Measurements from ENCODE around the gene LMBRD1.
"Not testable (repeated sequence)": the region's sequence is repeated elsewhere in the genome, so short reads cannot be mapped to it uniquely, and the experiment has no call there.

LMBRD1 gene

GRCh38 chr6:69729870-69730449, 66.8 kb downstream of the LMBRD1 start:
- no peak for DNase-seq

- DNase-seq: no peak
These were observed 74.1 kb downstream of the LMBRD1 start for GRCh38 chr6:69722683-69723082.

GRCh38 chr6:69719602-69720193, 77.1 kb downstream of the LMBRD1 start:
- DNase-seq: no peak

- DNase-seq: no peak
These were observed 90.1 kb downstream of the LMBRD1 start for GRCh38 chr6:69706724-69707123.

- no peak for DNase-seq
These were observed 90.9 kb downstream of the LMBRD1 start for GRCh38 chr6:69705954-69706353.

GRCh38 chr6:69704916-69705315, 91.9 kb downstream of the LMBRD1 start:
- no peak for DNase-seq

GRCh38 chr6:69699655-69700054, 97.2 kb downstream of the LMBRD1 start:
- no peak for DNase-seq

- no peak for DNase-seq
These were observed 100.5 kb downstream of the LMBRD1 start for GRCh38 chr6:69696273-69696672.

GRCh38 chr6:69693762-69694161, 103.0 kb downstream of the LMBRD1 start:
- DNase-seq: no peak

- DNase-seq: no peak
These were observed 105.8 kb downstream of the LMBRD1 start for GRCh38 chr6:69690986-69691385.

- no peak for DNase-seq
These were observed 116.5 kb downstream of the LMBRD1 start for GRCh38 chr6:69680302-69680701.

- DNase-seq: no peak
These were observed 123.5 kb downstream of the LMBRD1 start for GRCh38 chr6:69673298-69673697.

- no peak for DNase-seq
These were observed 127.9 kb downstream of the LMBRD1 start for GRCh38 chr6:69668916-69669315.

- DNase-seq: not testable (repeated sequence)
These were observed 130.0 kb downstream of the LMBRD1 start for GRCh38 chr6:69666779-69667178.

GRCh38 chr6:69665437-69665836, 131.4 kb downstream of the LMBRD1 start:
- no peak for DNase-seq

GRCh38 chr6:69664551-69664950, 132.3 kb downstream of the LMBRD1 start:
- DNase-seq: no peak

GRCh38 chr6:69663215-69663614, 133.6 kb downstream of the LMBRD1 start:
- no peak for DNase-seq

GRCh38 chr6:69650703-69651102, 146.1 kb downstream of the LMBRD1 start:
- no peak for DNase-seq

GRCh38 chr6:69647726-69648125, 149.1 kb downstream of the LMBRD1 start:
- DNase-seq: no peak

GRCh38 chr6:69643688-69644087, 153.1 kb downstream of the LMBRD1 start:
- no peak for DNase-seq

- DNase-seq: no peak
These were observed 163.9 kb downstream of the LMBRD1 start for GRCh38 chr6:69632932-69633331.

GRCh38 chr6:69631552-69632346, 165.1 kb downstream of the LMBRD1 start:
- no peak for DNase-seq

GRCh38 chr6:69630767-69631166, 166.0 kb downstream of the LMBRD1 start:
- no peak for DNase-seq

GRCh38 chr6:69627625-69628024, 169.2 kb downstream of the LMBRD1 start:
- no peak for DNase-seq
